GM12878 (cell line): ENCODE measurements around the gene IQCK. TPM values are rescaled to one million over a fixed set of nuclear protein-coding genes. Genes with fewer than 3 reads are reported as not detected.

Source experiments
- ATAC-seq: fragments of 200-7000 bp; cut with Tn5 transposase; 3 replicates; pipeline ENCODE4 v1.9.1; 2020; ENCODE audit warnings: mild to moderate bottlenecking, moderate library complexity
- BruUV-seq: library from RNA; stranded (reverse); fragments of 400-500 nt; replicated peaks from 2 replicates; lab custom pipeline; 2021; lab: Mats Ljungman, UMichigan
- CTCF ChIA-PET: fragments of 300-600 bp; sonication (Branson Sonifier 250); formaldehyde crosslinking; extraction: SDS; loops from one replicate; lab custom pipeline; 2021; ENCODE audit warnings: inconsistent platforms; lab: Yijun Ruan, JAX
- POLR2A ChIA-PET: fragments of 350-600 bp; formaldehyde crosslinking; extraction: SDS; loops from one replicate; lab custom pipeline; 2021; ENCODE audit warnings: inconsistent platforms; lab: Charles Lee
- RAD21 ChIA-PET: fragments of 300-600 bp; sonication (Branson Sonifier 250); formaldehyde crosslinking; loops from one replicate; lab custom pipeline; 2023; ENCODE audit warnings: antibody characterized with exemption; ENCODE audit not compliant: unreplicated experiment; lab: Charles Lee
- SMC1A ChIA-PET: fragments of 300-600 bp; sonication (Branson Sonifier 250); formaldehyde crosslinking; loops from one replicate; lab custom pipeline; 2023; ENCODE audit not compliant: unreplicated experiment, uncharacterized antibody; lab: Charles Lee
- DNase-seq: peaks from one replicate; pipeline ENCODE4 v3.0.0-alpha.2; 2011; ENCODE audit warnings: low read depth, low spot score
- FAIRE-seq: peaks from 3 replicates; lab custom pipeline; 2011; peaks lifted over from hg19 to GRCh38; lab: Jason Lieb, UNC
- H2AFZ ChIP-seq: 2 replicates; pipeline ENCODE4 v1.6.0; 2011; ENCODE audit warnings: low read depth, low read length, control low read depth; ENCODE audit not compliant: control insufficient read depth
- H3K27ac ChIP-seq: 2 replicates; pipeline ENCODE4 v1.5.1; 2011; ENCODE audit warnings: control low read depth; ENCODE audit not compliant: control insufficient read depth, insufficient read depth
- H3K27me3 ChIP-seq, 2 experiments: replicated peaks in 1 of 2; 2 replicates each; pipeline versions ENCODE4 v1.6.0 to v1.6.1; 2011; ENCODE audit warnings: low read length in 1 of 2; ENCODE audit not compliant: control insufficient read depth in 2 of 2, insufficient read depth in 2 of 2
- H3K36me3 ChIP-seq, 2 experiments: 2 replicates each; pipeline ENCODE4 v1.5.1; 2011; ENCODE audit warnings: low read length in 1 of 2; ENCODE audit not compliant: control insufficient read depth in 2 of 2, insufficient read depth in 2 of 2
- H3K4me1 ChIP-seq: 2 replicates; pipeline ENCODE4 v1.6.1; 2011; ENCODE audit warnings: mild to moderate bottlenecking, low read length, moderate library complexity, mixed read lengths; ENCODE audit not compliant: control insufficient read depth, insufficient read depth
- H3K4me2 ChIP-seq: 2 replicates; pipeline ENCODE4 v1.6.0; 2011; ENCODE audit warnings: control low read depth; ENCODE audit not compliant: control insufficient read depth, insufficient read depth
- H3K4me3 ChIP-seq: fragments of 200-600 bp; sonication (generic); 2 replicates; pipeline ENCODE4 v1.5.1; 2016
- H3K79me2 ChIP-seq: 2 replicates; pipeline ENCODE4 v1.6.0; 2011; ENCODE audit warnings: low read length; ENCODE audit not compliant: control insufficient read depth, insufficient read depth
- H3K9ac ChIP-seq: 2 replicates; pipeline ENCODE4 v1.8.0; 2011; ENCODE audit warnings: low read length, control low read depth, mixed read lengths; ENCODE audit not compliant: control insufficient read depth, insufficient read depth
- H3K9me3 ChIP-seq: replicated peaks from 3 replicates; pipeline ENCODE4 v1.5.1; 2011; ENCODE audit warnings: mild to moderate bottlenecking, low read length; ENCODE audit not compliant: control insufficient read depth, insufficient read depth
- H4K20me1 ChIP-seq: 2 replicates; pipeline ENCODE4 v1.6.0; 2011; ENCODE audit not compliant: control insufficient read depth, insufficient read depth
- BACH1 ChIP-seq: fragments of 450-650 bp; IDR thresholded peaks from 2 replicates; pipeline ENCODE4 v1.6.1; 2017; ENCODE audit warnings: mild to moderate bottlenecking, borderline replicate concordance
- BCL11A ChIP-seq: IDR thresholded peaks from 2 replicates; pipeline ENCODE4 v1.6.1; 2011; ENCODE audit warnings: low read depth, low read length
- CBFB ChIP-seq: IDR thresholded peaks from 2 replicates; pipeline ENCODE4 v1.6.1; 2016; ENCODE audit warnings: antibody characterized with exemption, low read depth
- ELK1 ChIP-seq: IDR thresholded peaks from 2 replicates; pipeline ENCODE4 v1.6.1; 2012; ENCODE audit warnings: low read depth, low read length, improper control_type of control experiment
- HDAC6 ChIP-seq: fragments of 200-600 bp; sonication (generic); IDR thresholded peaks from one replicate; pipeline ENCODE4 v1.8.0; 2017; ENCODE audit warnings: antibody characterized with exemption; ENCODE audit not compliant: unreplicated experiment
- KLF5 ChIP-seq: fragments of 450-650 bp; IDR thresholded peaks from 2 replicates; pipeline ENCODE4 v1.6.1; 2014; ENCODE audit warnings: mild to moderate bottlenecking; ENCODE audit not compliant: partially characterized antibody
- MEF2B ChIP-seq: fragments of 450-650 bp; IDR thresholded peaks from 2 replicates; pipeline ENCODE4 v1.6.1; 2018; ENCODE audit warnings: mild to moderate bottlenecking, moderate library complexity; ENCODE audit not compliant: partially characterized antibody, poor library complexity, severe bottlenecking
- MXI1 ChIP-seq: fragments of 150-350 bp; IDR thresholded peaks from 2 replicates; pipeline ENCODE4 v1.6.1; 2011; ENCODE audit warnings: low read depth, mild to moderate bottlenecking, inconsistent platforms, low read length, improper control_type of control experiment
- PML ChIP-seq: IDR thresholded peaks from 2 replicates; pipeline ENCODE4 v1.6.1; 2012; ENCODE audit warnings: low read length, inconsistent platforms
- RAD51 ChIP-seq: fragments of 450-650 bp; IDR thresholded peaks from 2 replicates; pipeline ENCODE4 v1.6.1; 2016; ENCODE audit warnings: moderate library complexity, mild to moderate bottlenecking, inconsistent platforms
- RELA ChIP-seq: fragments of 450-650 bp; IDR thresholded peaks from 2 replicates; pipeline ENCODE4 v1.8.0; 2014; ENCODE audit warnings: borderline replicate concordance; ENCODE audit not compliant: partially characterized antibody
- SIN3A ChIP-seq: IDR thresholded peaks from 2 replicates; pipeline ENCODE4 v1.6.1; 2012; ENCODE audit warnings: low read depth, low read length, improper control_type of control experiment
- ZNF207 ChIP-seq: fragments of 450-650 bp; IDR thresholded peaks from 2 replicates; pipeline ENCODE4 v1.6.1; 2014; ENCODE audit warnings: antibody characterized with exemption, mild to moderate bottlenecking, borderline replicate concordance
- ZZZ3 ChIP-seq: IDR thresholded peaks from 2 replicates; pipeline ENCODE4 v1.6.1; 2011; ENCODE audit warnings: low read depth; ENCODE audit not compliant: control insufficient read depth, insufficient read length
- WGBS: methylation state at CpG from one replicate; pipeline ENCODE4 v1.1.6; 2016; ENCODE audit warnings: low lambda C conversion rate; ENCODE audit not compliant: insufficient replicate concordance, insufficient coverage; ENCODE audit errors: missing lambda C conversion rate; 5-methylcytosine and 5-hydroxymethylcytosine counted together
- in situ Hi-C: fragments of 300-500 bp; cut with MboI; formaldehyde crosslinking; loops from 9 replicates; pipeline ENCODE4 v1.14.3; 2018; ENCODE audit warnings: mixed read lengths
- intact Hi-C: fragments of 100-400 bp; cut with micrococcal nuclease; formaldehyde crosslinking; loops from one replicate; pipeline ENCODE4 v1.14.2; 2022; ENCODE audit not compliant: unreplicated experiment
- polyA plus RNA-seq, 11 experiments: library from polyadenylated mRNA; depleted of rRNA in 4 of 11; unstranded in 6 of 11; stranded (reverse) in 5 of 11; fragments of >200 nt; fragmentation: Nextera tagmentation in 4 of 11; fragmentation: Illumina TruSeq in 1 of 11; extraction: Ambion mirVana in 4 of 11; extraction: Trizol in 1 of 11; gene quantifications; 1 replicate in 1 of 11; 2 replicates in 10 of 11; pipeline versions ENCODE4 v1.2.1 to v1.2.3, GENCODE V29; 2011 to 2016; ENCODE audit warnings: inconsistent platforms in 2 of 11, missing spikeins in 2 of 11, low read depth in 1 of 11
- total RNA-seq, 4 experiments: library from RNA; depleted of rRNA in 3 of 4; stranded (reverse); fragments of >200 nt in 3 of 4; fragmentation: Illumina TruSeq in 1 of 4; extraction: Trizol in 1 of 4; gene quantifications; 2 replicates each; pipeline versions ENCODE4 v1.2.1 to v1.2.3, GENCODE V29; 2013 to 2021
- TF ChIP-seq, protein P1 (sequence below): IDR thresholded peaks from 2 replicates; pipeline ENCODE4 v1.6.1; 2012; ENCODE audit warnings: mild to moderate bottlenecking, low read depth, low read length

Gene IQCK
- total and polyA plus RNA-seq, 10 of the 15 experiments (the other 5 are each of a cell fraction or from before 2014, with no cell fraction given): 1.0 to 4.2 (median 2.4) TPM

DNA sequence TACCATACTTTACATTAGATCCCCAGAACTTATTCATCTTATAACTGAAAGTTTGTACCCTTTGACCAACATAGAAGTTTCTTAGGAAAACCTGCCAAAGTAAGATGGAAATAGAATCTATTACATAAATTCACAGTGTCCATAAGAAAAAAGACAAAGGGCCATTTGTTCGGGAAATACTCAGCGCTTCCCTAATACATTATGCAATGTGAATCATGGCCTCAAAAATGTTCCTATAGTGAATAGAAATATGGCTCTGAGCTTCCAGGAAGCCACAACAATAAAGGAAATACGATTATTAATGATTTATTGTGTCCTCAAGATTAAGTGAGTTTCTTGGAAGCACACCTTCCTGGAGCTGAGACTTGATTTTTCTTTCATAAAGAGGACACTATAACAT is 115.1 kb downstream of the IQCK start:
- no TSS peak for BruUV-seq
- Histone ChIP-seq H3K27me3 (no peaks in the 10 kb centered on the region; a peak in 1 of 4 replicates), H3K36me3 (no peaks in the 10 kb centered on the region), H3K27ac (no peak overlapping the region), H3K79me2 (no peaks in the 10 kb centered on the region), H3K4me2 (no peak overlapping the region), H2AFZ (no peak overlapping the region), H3K9ac (no peak overlapping the region), H3K9me3 (no peaks in the 10 kb centered on the region), H3K4me3 (no peak overlapping the region), H3K4me1 (no peaks in the 10 kb centered on the region), H4K20me1 (no peaks in the 10 kb centered on the region)
- FAIRE-seq: no peak
- ChIA-PET CTCF (no interaction called here), RAD21 (no interaction called here), SMC1A (no interaction called here), POLR2A (no interaction called here)
- intact Hi-C loops (no loop called here), in situ Hi-C loops (no loop called here)
- WGBS: 67% methylated on average over 3 of the region's 3 CpGs
- TF ChIP-seq HDAC6 (no peak), MXI1 (no peak), MEF2B (no peak), CBFB (no peak), ELK1 (no peak), ZZZ3 (no peak), RAD51 (no peak)
- no peak for ATAC-seq
- no peak for DNase-seq

- H3K4me1 ChIP-seq: no peaks in the 10 kb centered on the region
- no peaks in the 10 kb centered on the region for H4K20me1 ChIP-seq
- H3K36me3 ChIP-seq: no peaks in the 10 kb centered on the region
- POLR2A ChIA-PET: no interaction called here
- H3K4me3 ChIP-seq: no peak overlapping the region
- no peaks in the 10 kb centered on the region; a peak in 1 of 4 replicates for H3K27me3 ChIP-seq
- CTCF ChIA-PET: no interaction called here
- no peak overlapping the region for H3K4me2 ChIP-seq
- no peak overlapping the region for H3K27ac ChIP-seq
- H3K79me2 ChIP-seq: no peaks in the 10 kb centered on the region
- RAD21 ChIA-PET: no interaction called here
- ATAC-seq (no peak), DNase-seq (no peak), FAIRE-seq (no peak)
- H2AFZ ChIP-seq: no peak overlapping the region
- BruUV-seq: no TSS peak
- intact Hi-C loops (no loop called here), in situ Hi-C loops (no loop called here)
- H3K9ac ChIP-seq: no peak overlapping the region
- WGBS: 19% methylated on average over 5 of the region's 5 CpGs
- SMC1A ChIA-PET: no interaction called here
- no peaks in the 10 kb centered on the region for H3K9me3 ChIP-seq
- TF ChIP-seq BACH1: no peak
- TF ChIP-seq, protein P1, sequence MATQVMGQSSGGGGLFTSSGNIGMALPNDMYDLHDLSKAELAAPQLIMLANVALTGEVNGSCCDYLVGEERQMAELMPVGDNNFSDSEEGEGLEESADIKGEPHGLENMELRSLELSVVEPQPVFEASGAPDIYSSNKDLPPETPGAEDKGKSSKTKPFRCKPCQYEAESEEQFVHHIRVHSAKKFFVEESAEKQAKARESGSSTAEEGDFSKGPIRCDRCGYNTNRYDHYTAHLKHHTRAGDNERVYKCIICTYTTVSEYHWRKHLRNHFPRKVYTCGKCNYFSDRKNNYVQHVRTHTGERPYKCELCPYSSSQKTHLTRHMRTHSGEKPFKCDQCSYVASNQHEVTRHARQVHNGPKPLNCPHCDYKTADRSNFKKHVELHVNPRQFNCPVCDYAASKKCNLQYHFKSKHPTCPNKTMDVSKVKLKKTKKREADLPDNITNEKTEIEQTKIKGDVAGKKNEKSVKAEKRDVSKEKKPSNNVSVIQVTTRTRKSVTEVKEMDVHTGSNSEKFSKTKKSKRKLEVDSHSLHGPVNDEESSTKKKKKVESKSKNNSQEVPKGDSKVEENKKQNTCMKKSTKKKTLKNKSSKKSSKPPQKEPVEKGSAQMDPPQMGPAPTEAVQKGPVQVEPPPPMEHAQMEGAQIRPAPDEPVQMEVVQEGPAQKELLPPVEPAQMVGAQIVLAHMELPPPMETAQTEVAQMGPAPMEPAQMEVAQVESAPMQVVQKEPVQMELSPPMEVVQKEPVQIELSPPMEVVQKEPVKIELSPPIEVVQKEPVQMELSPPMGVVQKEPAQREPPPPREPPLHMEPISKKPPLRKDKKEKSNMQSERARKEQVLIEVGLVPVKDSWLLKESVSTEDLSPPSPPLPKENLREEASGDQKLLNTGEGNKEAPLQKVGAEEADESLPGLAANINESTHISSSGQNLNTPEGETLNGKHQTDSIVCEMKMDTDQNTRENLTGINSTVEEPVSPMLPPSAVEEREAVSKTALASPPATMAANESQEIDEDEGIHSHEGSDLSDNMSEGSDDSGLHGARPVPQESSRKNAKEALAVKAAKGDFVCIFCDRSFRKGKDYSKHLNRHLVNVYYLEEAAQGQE: no peak
- TF ChIP-seq BCL11A: no peak
- TF ChIP-seq PML: no peak
- no peak for TF ChIP-seq KLF5
- no peak for TF ChIP-seq ZNF207
- no peak for TF ChIP-seq RELA
- no peak for TF ChIP-seq SIN3A
Observed at GRCh38 chr16:19833581-19833980, 115.5 kb downstream of the IQCK start.
